22Rv1 (cell line): ENCODE data around the gene SF3B3.

Source experiments
- CTCF ChIP-seq: fragments of 450-650 bp; IDR thresholded peaks from 2 replicates; pipeline ENCODE4 v1.5.1; 2017; ENCODE audit warnings: mild to moderate bottlenecking
- ZFX ChIP-seq: fragments of 450-650 bp; IDR thresholded peaks from 2 replicates; pipeline ENCODE4 v1.6.1; 2017; ENCODE audit warnings: antibody characterized with exemption, borderline replicate concordance

- no peak for TF ChIP-seq CTCF
- no peak for TF ChIP-seq ZFX
Observed at GRCh38 chr16:70570967-70571570, 47.5 kb downstream of the SF3B3 start.
